DOHH2 (cell line): Measurements from ENCODE around the gene E2F4.

Source experiments
- EZH2phosphoT487 ChIP-seq: fragments of 200-600 bp; sonication (generic); IDR thresholded peaks from 2 replicates; pipeline ENCODE4 v1.6.1; 2017; ENCODE audit warnings: borderline replicate concordance, mild to moderate bottlenecking, antibody characterized with exemption, low read length, moderate library complexity, mixed read lengths
- TF ChIP-seq, protein P1 (sequence below): fragments of 200-600 bp; sonication (generic); IDR thresholded peaks from one replicate; pipeline ENCODE4 v1.5.1; 2014; ENCODE audit warnings: antibody characterized with exemption, mild to moderate bottlenecking, low read depth, low read length; ENCODE audit not compliant: poor library complexity, severe bottlenecking

- TF ChIP-seq, protein P1, sequence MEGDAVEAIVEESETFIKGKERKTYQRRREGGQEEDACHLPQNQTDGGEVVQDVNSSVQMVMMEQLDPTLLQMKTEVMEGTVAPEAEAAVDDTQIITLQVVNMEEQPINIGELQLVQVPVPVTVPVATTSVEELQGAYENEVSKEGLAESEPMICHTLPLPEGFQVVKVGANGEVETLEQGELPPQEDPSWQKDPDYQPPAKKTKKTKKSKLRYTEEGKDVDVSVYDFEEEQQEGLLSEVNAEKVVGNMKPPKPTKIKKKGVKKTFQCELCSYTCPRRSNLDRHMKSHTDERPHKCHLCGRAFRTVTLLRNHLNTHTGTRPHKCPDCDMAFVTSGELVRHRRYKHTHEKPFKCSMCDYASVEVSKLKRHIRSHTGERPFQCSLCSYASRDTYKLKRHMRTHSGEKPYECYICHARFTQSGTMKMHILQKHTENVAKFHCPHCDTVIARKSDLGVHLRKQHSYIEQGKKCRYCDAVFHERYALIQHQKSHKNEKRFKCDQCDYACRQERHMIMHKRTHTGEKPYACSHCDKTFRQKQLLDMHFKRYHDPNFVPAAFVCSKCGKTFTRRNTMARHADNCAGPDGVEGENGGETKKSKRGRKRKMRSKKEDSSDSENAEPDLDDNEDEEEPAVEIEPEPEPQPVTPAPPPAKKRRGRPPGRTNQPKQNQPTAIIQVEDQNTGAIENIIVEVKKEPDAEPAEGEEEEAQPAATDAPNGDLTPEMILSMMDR: no peak
- no peak for TF ChIP-seq EZH2phosphoT487
Observed at GRCh38 chr16:67244387-67245185, 52.6 kb downstream of the E2F4 start.
